GM19455 (cell line): ENCODE data around the gene USP48.

ENCODE experiments used
- ATAC-seq: cut with Tn5 transposase; IDR thresholded peaks from one replicate; pipeline ENCODE4 v1.9.1; 2021; ENCODE audit not compliant: unreplicated experiment

Gene USP48

GRCh38 chr1:21749859-21750468 lies 33.0 kb downstream of the USP48 start:
- no peak for ATAC-seq

DNA sequence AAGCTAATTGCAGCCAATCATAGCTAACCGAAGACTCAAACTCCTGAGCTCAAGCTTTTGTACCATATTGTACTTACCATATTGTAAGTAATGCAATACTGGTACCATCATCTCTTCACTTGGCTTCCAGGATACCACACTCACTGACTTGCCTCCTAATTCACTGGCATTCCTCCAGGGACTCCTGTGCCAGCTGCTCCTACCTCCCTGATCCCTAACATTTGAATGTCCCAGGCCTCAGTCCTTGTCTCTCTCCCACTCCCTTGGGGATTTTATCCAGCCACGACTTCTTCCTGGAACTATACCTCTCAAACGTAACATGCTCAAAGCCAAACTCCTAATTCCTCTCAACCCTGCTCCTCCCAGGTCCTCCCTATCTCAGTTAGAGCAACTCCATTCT lies 33.8 kb downstream of the USP48 start:
- no peak for ATAC-seq

DNA sequence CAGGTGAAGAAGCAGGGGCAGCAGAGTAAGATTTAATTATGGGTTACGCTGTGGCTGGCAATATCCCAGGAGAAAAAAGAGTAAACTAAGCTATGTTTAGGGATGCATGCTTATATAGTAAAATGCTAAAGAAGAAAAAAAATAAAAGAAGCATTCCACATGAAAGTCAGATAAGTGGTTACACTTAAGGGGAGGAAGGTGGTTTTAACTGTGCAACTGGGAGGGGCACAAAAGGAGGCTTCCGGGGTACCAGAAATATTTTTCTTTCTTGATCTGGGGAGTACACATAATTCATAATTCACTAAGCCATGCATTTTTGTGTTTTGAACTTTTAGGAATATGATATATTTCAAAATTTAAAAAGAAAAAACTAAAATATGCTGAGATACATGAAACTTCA lies 39.5 kb downstream of the USP48 start:
- no peak for ATAC-seq

DNA sequence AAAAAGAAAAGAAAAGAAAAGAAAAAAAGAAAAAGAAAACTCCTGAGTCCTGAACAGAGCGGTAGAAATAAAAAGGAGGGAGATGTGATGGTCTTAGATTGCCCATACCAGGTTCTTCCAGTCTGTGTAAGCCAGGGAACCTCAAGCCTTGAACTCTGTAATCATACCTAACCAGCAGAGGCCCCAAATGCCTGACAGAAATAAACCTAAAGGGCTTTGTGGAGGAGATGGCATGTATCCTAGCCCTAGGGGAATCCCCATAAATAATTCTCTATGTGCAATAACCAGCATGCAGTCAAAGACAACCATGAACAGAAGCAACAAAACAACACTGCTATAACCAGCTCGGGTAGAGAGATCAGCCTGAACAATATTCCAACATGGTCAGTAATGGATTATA lies 40.4 kb downstream of the USP48 start:
- no peak for ATAC-seq

GRCh38 chr1:21741206-21741605 lies 41.7 kb downstream of the USP48 start:
- no peak for ATAC-seq

DNA sequence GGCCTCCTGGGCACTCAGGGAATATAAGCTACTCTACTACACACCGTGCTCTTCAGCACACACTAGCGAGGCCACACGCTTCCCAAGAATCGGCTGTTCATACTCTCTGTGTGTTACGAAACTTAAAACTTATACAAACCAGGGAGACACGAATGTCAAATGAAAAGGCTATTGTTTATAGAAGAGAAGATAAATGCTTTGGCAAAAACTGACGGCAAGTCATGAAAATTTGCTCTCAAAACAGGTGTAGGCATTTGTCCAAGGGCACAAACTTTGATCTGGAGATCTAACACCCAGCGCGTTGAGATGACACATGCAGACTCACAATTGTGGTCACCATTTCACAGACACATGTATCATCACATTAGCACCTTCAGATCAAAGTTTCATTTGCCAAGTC lies 46.1 kb downstream of the USP48 start:
- no peak for ATAC-seq

GRCh38 chr1:21736011-21736410 lies 46.9 kb downstream of the USP48 start:
- no peak for ATAC-seq

- no peak for ATAC-seq
Observed at GRCh38 chr1:21734526-21734925, 48.4 kb downstream of the USP48 start.

DNA sequence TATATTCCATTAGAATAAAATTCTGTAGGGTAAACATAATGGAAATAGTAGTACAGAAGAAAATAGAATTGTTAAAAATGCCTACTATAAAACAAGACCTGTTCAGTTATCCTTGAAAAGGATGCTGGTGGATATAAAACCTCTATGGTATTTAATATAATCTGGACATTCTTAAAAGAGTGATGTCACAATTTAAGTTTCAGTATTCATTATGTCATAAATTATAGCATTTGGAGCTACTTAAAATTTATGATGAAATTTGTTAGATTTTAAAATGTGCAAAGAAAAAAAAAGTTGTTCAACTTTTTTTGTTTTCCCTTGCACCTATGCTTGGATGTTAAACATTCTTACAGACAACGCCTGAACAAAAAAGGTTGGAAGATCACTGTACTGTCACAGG lies 50.3 kb downstream of the USP48 start:
- ATAC-seq = no peak

- no peak for ATAC-seq
Observed at GRCh38 chr1:21725748-21726392, 57.1 kb downstream of the USP48 start.

GRCh38 chr1:21724570-21724969 lies 58.4 kb downstream of the USP48 start:
- ATAC-seq = no peak

- no peak for ATAC-seq
Observed at GRCh38 chr1:21724098-21724497, 58.9 kb downstream of the USP48 start.

DNA sequence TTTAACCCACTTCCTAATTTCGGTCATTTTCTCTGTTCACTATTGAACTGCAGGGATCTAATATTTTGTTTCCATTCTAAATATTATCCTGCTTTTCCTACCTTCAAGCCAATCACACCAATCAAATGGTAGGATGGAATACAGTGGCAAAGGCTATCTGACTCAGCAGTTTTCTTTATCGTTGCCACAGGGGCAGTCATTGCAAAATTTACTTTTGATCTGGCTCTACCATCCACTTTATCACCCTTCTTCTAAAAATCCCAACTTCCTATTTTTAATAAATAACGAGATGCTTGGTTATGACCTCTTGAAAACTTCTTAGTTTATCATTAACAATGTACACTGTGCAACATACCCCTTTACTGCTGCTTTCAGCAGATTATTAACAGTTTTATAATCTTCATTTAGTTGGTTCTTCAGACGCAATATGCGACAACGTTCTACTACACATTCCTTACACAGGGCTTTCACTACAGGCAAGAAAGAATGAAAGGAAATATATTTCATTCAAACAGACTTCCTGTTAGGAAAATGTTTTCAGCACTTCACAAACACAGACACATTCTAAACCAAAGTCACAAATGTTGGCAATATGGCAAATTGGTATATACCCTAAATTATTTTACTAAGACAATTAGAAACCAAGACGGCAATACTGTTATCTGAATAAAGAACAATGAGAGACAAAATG lies 61.5 kb downstream of the USP48 start:
- ATAC-seq = no peak

DNA sequence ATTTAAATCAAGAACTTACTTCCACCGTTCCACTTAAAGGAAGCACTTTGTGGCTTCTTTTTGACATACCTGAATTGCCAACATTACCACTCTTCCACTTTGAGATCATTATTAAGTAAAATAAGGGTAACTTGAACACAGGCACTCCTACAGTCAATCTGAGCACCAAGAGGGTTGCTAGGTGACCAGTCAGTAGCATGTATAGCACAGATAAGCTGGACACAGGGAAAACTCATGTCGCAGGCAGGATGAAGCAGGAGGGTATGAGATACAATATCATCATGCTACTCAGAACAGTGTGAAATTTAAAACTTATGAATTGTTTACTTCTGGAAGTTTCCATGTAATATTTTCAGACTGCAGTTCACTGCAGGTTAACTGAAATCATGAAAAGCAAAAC lies 66.8 kb downstream of the USP48 start:
- ATAC-seq = no peak

GRCh38 chr1:21707891-21708290 lies 75.1 kb downstream of the USP48 start:
- ATAC-seq = no peak

DNA sequence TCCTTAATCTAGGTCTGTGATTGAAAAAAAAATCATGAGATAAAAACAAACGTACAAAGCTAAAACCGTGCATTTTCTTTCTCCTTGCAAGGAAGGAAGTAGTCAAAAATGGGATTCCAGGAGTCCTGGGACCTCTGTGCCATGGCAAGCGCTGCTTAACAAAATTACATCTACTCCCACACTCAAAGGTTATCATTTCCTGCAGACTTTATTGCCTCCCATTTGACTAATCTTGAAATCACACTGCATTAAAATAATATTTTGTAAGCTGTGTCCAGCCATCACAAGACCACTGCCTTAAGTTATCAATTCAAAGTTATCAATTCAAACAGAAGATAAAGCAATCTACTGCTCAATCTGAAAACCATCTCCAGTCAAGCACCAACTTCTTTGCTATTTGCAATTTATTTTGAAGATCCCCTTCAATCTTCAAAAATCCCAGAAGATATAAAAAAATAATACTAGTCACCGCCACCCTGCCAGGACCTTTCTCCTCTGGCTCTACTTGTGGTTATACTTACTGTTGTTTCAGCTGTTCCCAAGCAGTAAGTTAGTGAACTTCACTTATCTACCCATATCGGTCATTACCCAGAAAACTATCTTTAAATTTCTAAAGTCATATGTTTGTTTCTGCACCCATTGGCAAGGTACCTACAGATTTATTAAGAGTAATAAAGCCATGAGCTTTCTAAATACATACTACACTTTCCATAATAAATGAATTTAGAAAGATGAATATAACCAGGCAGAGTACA lies 75.7 kb downstream of the USP48 start:
- no peak for ATAC-seq

DNA sequence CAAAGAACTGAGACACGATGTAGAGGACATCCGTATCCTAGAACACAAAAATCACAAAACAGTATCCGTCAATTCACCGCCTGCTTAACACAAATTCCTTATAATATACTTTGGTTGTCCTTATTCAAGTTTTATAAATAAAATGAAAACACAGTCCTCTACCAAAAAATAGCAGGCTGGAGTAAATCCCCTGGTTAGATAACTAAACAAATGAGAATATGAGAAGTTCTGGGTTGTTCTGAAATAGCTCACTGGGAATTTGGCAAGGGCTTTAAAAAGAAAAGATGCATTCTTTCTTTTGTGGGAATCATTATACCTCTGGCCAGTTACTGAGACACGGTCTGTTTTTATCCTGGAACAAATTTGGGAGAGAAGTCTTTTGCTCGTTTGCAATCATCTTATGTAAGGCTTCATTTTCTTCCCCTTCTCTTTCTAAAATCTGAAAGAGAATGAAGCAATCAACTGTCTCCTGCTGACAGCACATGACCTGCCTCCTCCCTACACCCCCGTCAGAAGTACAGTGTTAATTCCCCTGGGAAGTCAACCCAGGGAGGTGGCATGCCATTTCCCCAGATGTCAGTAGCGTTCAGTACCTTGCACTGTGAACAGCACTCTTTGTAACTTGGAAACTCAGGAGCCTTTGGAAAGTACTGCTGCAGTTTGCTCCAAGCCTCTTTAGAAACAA lies 76.7 kb downstream of the USP48 start:
- ATAC-seq = no peak

DNA sequence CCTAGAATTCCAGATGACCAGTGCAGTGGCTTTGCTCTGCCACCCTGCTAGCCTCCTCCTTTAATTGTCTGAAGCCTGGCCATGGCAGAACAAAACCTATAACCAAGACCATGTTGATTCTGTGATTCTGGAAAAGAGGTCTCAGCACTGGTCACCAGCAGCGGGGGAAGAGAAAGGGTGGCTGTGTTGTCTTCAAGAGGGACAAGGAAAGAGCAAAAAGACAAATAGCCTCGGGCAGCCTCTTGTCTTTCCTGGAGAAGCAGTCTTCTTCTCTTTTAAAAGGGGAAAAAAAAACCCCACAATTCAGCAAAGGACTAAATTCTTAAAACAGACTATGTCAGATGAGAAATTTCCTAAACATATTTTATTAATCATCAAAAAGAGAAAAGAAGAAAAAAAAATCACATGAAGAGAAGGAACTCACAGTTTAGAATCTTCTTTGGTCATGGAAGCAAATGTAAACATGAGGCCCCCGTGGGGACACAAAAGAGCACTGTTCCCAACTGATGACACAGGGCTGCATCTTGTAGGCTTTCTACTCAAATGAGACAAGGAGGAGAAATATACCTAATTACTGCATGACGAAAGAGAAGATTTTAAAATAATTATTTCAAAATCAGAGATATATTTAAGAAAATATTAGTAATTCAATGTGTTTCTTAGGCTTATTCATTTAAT lies 77.5 kb downstream of the USP48 start:
- ATAC-seq = no peak

DNA sequence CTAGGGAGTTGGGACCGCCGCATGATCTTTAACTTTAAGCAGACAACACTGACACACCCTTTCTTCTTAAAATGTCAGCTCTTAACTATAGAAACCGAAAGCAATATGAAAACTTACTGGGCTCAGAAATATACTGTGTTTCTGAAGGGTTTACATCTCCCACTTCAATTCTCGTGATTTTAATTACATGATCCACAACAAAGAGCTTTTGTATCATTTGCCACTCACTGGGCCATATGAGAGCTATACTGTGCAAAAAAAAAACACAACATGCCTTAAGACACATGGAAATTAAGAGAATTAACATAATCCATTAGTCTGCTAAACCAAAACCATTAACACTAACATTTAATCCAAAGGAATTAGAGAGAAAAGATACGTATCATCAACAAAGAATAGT lies 78.8 kb downstream of the USP48 start:
- ATAC-seq = no peak

DNA sequence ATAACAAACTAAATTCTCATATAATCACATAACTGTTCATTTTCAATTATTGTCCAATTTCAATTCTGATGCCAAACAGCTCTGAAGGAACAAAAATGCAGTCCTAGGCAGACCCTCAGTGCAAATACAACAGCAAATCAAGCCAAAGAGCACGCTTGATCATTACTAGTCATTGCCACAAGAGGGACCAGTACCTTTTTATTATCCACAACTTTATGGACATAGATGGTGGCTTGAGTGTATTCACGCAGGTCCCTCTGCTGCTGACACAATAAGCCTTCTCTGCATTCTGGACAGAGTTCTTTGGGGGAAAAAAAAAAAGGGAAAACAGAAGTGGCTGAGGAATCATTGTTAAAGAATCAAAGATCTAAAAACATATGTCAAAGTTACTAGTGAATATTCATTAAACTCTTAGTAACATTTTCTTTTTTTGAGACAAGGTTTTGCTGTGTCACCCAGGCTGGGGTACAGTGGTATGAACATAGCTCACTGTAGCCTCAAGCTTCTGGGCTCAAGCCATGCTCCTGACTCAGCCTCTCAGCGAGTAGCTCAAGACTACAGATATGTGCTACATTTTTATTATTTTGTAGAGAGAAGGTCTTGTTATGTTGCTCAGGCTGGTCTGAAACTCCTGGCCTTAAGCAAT lies 79.5 kb downstream of the USP48 start:
- no peak for ATAC-seq
